GM12878 (cell line): ENCODE measurements around the gene MBLAC2. TPM values are rescaled to one million over a fixed set of nuclear protein-coding genes. Genes with fewer than 3 reads are reported as not detected.

ENCODE experiments used
- ATAC-seq: fragments of 200-7000 bp; cut with Tn5 transposase; 3 replicates; pipeline ENCODE4 v1.9.1; 2020; ENCODE audit warnings: mild to moderate bottlenecking, moderate library complexity
- BruUV-seq: library from RNA; stranded (reverse); fragments of 400-500 nt; replicated peaks from 2 replicates; lab custom pipeline; 2021; lab: Mats Ljungman, UMichigan
- CTCF ChIA-PET: fragments of 300-600 bp; sonication (Branson Sonifier 250); formaldehyde crosslinking; extraction: SDS; loops from one replicate; lab custom pipeline; 2021; ENCODE audit warnings: inconsistent platforms; lab: Yijun Ruan, JAX
- POLR2A ChIA-PET: fragments of 350-600 bp; formaldehyde crosslinking; extraction: SDS; loops from one replicate; lab custom pipeline; 2021; ENCODE audit warnings: inconsistent platforms; lab: Charles Lee
- RAD21 ChIA-PET: fragments of 300-600 bp; sonication (Branson Sonifier 250); formaldehyde crosslinking; loops from one replicate; lab custom pipeline; 2023; ENCODE audit warnings: antibody characterized with exemption; ENCODE audit not compliant: unreplicated experiment; lab: Charles Lee
- SMC1A ChIA-PET: fragments of 300-600 bp; sonication (Branson Sonifier 250); formaldehyde crosslinking; loops from one replicate; lab custom pipeline; 2023; ENCODE audit not compliant: unreplicated experiment, uncharacterized antibody; lab: Charles Lee
- DNase-seq: peaks from one replicate; pipeline ENCODE4 v3.0.0-alpha.2; 2011; ENCODE audit warnings: low read depth, low spot score
- FAIRE-seq: peaks from 3 replicates; lab custom pipeline; 2011; peaks lifted over from hg19 to GRCh38; lab: Jason Lieb, UNC
- H2AFZ ChIP-seq: 2 replicates; pipeline ENCODE4 v1.6.0; 2011; ENCODE audit warnings: low read depth, low read length, control low read depth; ENCODE audit not compliant: control insufficient read depth
- H3K27ac ChIP-seq: 2 replicates; pipeline ENCODE4 v1.5.1; 2011; ENCODE audit warnings: control low read depth; ENCODE audit not compliant: control insufficient read depth, insufficient read depth
- H3K27me3 ChIP-seq, 2 experiments: replicated peaks in 1 of 2; 2 replicates each; pipeline versions ENCODE4 v1.6.0 to v1.6.1; 2011; ENCODE audit warnings: low read length in 1 of 2; ENCODE audit not compliant: control insufficient read depth in 2 of 2, insufficient read depth in 2 of 2
- H3K36me3 ChIP-seq, 2 experiments: 2 replicates each; pipeline ENCODE4 v1.5.1; 2011; ENCODE audit warnings: low read length in 1 of 2; ENCODE audit not compliant: control insufficient read depth in 2 of 2, insufficient read depth in 2 of 2
- H3K4me1 ChIP-seq: 2 replicates; pipeline ENCODE4 v1.6.1; 2011; ENCODE audit warnings: mild to moderate bottlenecking, low read length, moderate library complexity, mixed read lengths; ENCODE audit not compliant: control insufficient read depth, insufficient read depth
- H3K4me2 ChIP-seq: 2 replicates; pipeline ENCODE4 v1.6.0; 2011; ENCODE audit warnings: control low read depth; ENCODE audit not compliant: control insufficient read depth, insufficient read depth
- H3K4me3 ChIP-seq: fragments of 200-600 bp; sonication (generic); 2 replicates; pipeline ENCODE4 v1.5.1; 2016
- H3K79me2 ChIP-seq: 2 replicates; pipeline ENCODE4 v1.6.0; 2011; ENCODE audit warnings: low read length; ENCODE audit not compliant: control insufficient read depth, insufficient read depth
- H3K9ac ChIP-seq: 2 replicates; pipeline ENCODE4 v1.8.0; 2011; ENCODE audit warnings: low read length, control low read depth, mixed read lengths; ENCODE audit not compliant: control insufficient read depth, insufficient read depth
- H3K9me3 ChIP-seq: replicated peaks from 3 replicates; pipeline ENCODE4 v1.5.1; 2011; ENCODE audit warnings: mild to moderate bottlenecking, low read length; ENCODE audit not compliant: control insufficient read depth, insufficient read depth
- H4K20me1 ChIP-seq: 2 replicates; pipeline ENCODE4 v1.6.0; 2011; ENCODE audit not compliant: control insufficient read depth, insufficient read depth
- ASH2L ChIP-seq: fragments of 300-600, 200-600 bp; sonication (generic); IDR thresholded peaks from 2 replicates; pipeline ENCODE4 v1.6.1; 2017; ENCODE audit warnings: low read depth, mild to moderate bottlenecking, borderline replicate concordance
- BACH1 ChIP-seq: fragments of 450-650 bp; IDR thresholded peaks from 2 replicates; pipeline ENCODE4 v1.6.1; 2017; ENCODE audit warnings: mild to moderate bottlenecking, borderline replicate concordance
- ETV6 ChIP-seq, 2 experiments: fragments of 450-650 bp in 1 of 2; IDR thresholded peaks in 1 of 2; conservative IDR thresholded peaks in 1 of 2; 2 replicates each; pipeline ENCODE4 v1.6.1; 2014; ENCODE audit warnings: antibody characterized with exemption in 1 of 2, borderline replicate concordance in 1 of 2, low read depth in 1 of 2, mild to moderate bottlenecking in 1 of 2, moderate library complexity in 1 of 2
- LARP7 ChIP-seq: fragments of 450-650 bp; IDR thresholded peaks from 2 replicates; pipeline ENCODE4 v1.6.1; 2017; ENCODE audit warnings: mild to moderate bottlenecking
- NFIC ChIP-seq: IDR thresholded peaks from 2 replicates; pipeline ENCODE4 v1.6.1; 2012; ENCODE audit warnings: low read depth, mild to moderate bottlenecking, inconsistent platforms, low read length, moderate library complexity
- NRF1 ChIP-seq: conservative IDR thresholded peaks from 2 replicates; pipeline ENCODE4 v1.6.1; 2011; ENCODE audit warnings: mild to moderate bottlenecking, low read depth, low read length, improper control_type of control experiment
- POU2F2 ChIP-seq: IDR thresholded peaks from 3 replicates; pipeline ENCODE4 v1.6.1; 2011; ENCODE audit warnings: low read depth, mild to moderate bottlenecking, low read length, borderline replicate concordance
- ZNF207 ChIP-seq: fragments of 450-650 bp; IDR thresholded peaks from 2 replicates; pipeline ENCODE4 v1.6.1; 2014; ENCODE audit warnings: antibody characterized with exemption, mild to moderate bottlenecking, borderline replicate concordance
- ZNF274 ChIP-seq: IDR thresholded peaks from one replicate; pipeline ENCODE4 v1.8.0; 2011; ENCODE audit not compliant: insufficient read length, insufficient read depth
- WGBS: methylation state at CpG from one replicate; pipeline ENCODE4 v1.1.6; 2016; ENCODE audit warnings: low lambda C conversion rate; ENCODE audit not compliant: insufficient replicate concordance, insufficient coverage; ENCODE audit errors: missing lambda C conversion rate; 5-methylcytosine and 5-hydroxymethylcytosine counted together
- in situ Hi-C: fragments of 300-500 bp; cut with MboI; formaldehyde crosslinking; loops from 9 replicates; pipeline ENCODE4 v1.14.3; 2018; ENCODE audit warnings: mixed read lengths
- intact Hi-C: fragments of 100-400 bp; cut with micrococcal nuclease; formaldehyde crosslinking; loops from one replicate; pipeline ENCODE4 v1.14.2; 2022; ENCODE audit not compliant: unreplicated experiment
- polyA plus RNA-seq, 11 experiments: library from polyadenylated mRNA; depleted of rRNA in 4 of 11; unstranded in 6 of 11; stranded (reverse) in 5 of 11; fragments of >200 nt; fragmentation: Nextera tagmentation in 4 of 11; fragmentation: Illumina TruSeq in 1 of 11; extraction: Ambion mirVana in 4 of 11; extraction: Trizol in 1 of 11; gene quantifications; 1 replicate in 1 of 11; 2 replicates in 10 of 11; pipeline versions ENCODE4 v1.2.1 to v1.2.3, GENCODE V29; 2011 to 2016; ENCODE audit warnings: inconsistent platforms in 2 of 11, missing spikeins in 2 of 11, low read depth in 1 of 11
- total RNA-seq, 4 experiments: library from RNA; depleted of rRNA in 3 of 4; stranded (reverse); fragments of >200 nt in 3 of 4; fragmentation: Illumina TruSeq in 1 of 4; extraction: Trizol in 1 of 4; gene quantifications; 2 replicates each; pipeline versions ENCODE4 v1.2.1 to v1.2.3, GENCODE V29; 2013 to 2021
- TF ChIP-seq, protein P1 (sequence below): IDR thresholded peaks from 2 replicates; pipeline ENCODE4 v1.6.1; 2011; ENCODE audit warnings: low read depth, low read length, improper control_type of control experiment, borderline replicate concordance
- TF ChIP-seq, protein P2 (sequence below): fragments of 450-650 bp; IDR thresholded peaks from 2 replicates; pipeline ENCODE4 v1.6.1; 2017; ENCODE audit warnings: low read depth, mild to moderate bottlenecking, moderate library complexity
- TF ChIP-seq, protein P3 (sequence below): IDR thresholded peaks from 2 replicates; pipeline ENCODE4 v1.6.1; 2011; ENCODE audit warnings: mild to moderate bottlenecking, low read depth, low read length, moderate library complexity; ENCODE audit not compliant: insufficient replicate concordance

Gene MBLAC2
- total and polyA plus RNA-seq, 10 of the 15 experiments (the other 5 are each of a cell fraction or from before 2014, with no cell fraction given): 2.0 to 10.5 (median 7.1) TPM

DNA sequence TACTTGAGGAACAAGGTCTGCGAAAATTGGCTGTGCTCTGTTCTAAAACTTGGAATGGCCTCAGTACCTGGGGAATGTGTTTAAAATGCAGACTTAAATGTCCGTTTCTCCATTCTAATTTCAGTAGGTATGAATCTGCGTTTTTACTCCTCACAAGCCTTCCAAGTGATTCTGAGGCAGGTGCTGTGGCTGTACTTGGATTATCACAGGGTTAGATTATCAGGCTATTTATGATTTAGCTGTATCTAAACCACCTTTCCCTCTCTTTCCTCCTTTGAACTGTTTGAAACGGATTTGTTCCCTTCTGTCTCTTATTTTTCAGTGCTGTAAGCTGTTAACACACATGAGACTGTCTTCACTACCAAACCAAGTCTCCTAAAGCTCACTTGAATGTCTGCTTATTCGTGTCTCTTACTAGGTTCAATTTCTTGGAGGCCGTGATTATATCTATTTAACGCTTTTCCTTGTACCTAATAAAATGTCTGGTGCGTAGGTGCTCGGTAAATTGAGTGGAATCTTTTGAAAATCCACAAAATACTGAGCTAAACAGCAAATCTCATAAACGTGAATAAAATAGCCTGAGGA lies 64.3 kb downstream of the MBLAC2 start (continued):
- TF ChIP-seq LARP7 (0 out of 2 replicates have a peak, but pooled peaks have one; percentile 38), ZNF207 (peak; percentile 64; the same call in 1 of the 2 replicates), BACH1 (no peak)
- TF ChIP-seq, protein P1, sequence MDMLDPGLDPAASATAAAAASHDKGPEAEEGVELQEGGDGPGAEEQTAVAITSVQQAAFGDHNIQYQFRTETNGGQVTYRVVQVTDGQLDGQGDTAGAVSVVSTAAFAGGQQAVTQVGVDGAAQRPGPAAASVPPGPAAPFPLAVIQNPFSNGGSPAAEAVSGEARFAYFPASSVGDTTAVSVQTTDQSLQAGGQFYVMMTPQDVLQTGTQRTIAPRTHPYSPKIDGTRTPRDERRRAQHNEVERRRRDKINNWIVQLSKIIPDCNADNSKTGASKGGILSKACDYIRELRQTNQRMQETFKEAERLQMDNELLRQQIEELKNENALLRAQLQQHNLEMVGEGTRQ: no peak
- TF ChIP-seq, protein P2, sequence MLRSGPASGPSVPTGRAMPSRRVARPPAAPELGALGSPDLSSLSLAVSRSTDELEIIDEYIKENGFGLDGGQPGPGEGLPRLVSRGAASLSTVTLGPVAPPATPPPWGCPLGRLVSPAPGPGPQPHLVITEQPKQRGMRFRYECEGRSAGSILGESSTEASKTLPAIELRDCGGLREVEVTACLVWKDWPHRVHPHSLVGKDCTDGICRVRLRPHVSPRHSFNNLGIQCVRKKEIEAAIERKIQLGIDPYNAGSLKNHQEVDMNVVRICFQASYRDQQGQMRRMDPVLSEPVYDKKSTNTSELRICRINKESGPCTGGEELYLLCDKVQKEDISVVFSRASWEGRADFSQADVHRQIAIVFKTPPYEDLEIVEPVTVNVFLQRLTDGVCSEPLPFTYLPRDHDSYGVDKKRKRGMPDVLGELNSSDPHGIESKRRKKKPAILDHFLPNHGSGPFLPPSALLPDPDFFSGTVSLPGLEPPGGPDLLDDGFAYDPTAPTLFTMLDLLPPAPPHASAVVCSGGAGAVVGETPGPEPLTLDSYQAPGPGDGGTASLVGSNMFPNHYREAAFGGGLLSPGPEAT: no peak; the same call in none of the 2 replicates

DNA sequence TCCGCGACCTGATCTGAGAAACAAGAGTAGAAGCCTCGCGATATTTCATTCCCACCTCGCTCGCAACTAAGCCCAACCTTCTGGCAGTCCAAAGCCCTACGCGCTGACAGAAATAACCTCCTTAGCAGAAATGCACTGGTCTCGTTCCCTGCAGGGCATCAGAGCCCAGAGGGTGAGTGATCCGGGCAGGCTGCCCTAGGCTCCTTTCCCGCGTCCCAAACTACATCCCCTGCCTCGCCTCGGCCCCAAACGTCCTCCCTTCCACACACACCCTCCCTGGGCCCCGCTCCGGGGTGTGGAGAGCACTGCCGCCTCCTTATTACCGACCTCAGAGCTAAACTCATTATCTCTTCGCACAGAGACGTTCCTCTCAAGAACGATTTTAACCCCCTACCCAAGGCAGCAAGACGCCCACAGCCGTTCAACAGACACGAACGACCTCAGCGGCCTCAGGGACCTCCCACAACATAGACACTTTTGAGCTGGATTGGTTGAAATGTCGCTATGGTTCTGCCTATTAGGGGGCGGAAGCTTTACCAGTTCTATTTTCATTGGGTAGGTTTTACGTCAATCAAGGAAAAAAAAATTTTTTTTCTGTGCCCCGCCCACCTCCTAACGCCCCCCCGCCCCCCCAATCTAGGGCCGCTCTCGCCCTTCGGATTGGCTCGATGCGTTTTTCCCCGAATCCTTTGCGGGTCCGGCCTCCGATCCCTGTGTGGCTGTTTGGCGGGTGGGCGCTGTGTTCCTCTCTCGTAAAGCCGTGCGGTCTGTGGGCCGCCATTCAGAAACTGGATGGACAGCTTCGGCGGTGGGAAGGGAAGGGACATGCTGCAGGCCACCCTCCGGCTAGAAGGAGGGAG lies 65.0 kb downstream of the MBLAC2 start, which contains the start of gene CETN3:
CETN3 (minus strand) TSS at position 439 of the 860 bp plus-strand sequence; CDS start at position 344, 95 bp downstream.
- peak; percentile 99 for FAIRE-seq
- WGBS: 1% methylated on average over 51 of the region's 51 CpGs
- TF ChIP-seq ASH2L (no peak), ZNF274 (no peak), POU2F2 (peak; percentile 70; the same call in 2 of the 3 replicates), NRF1 (no peak), ETV6 (conservative IDR thresholded peaks at IDR 0.05 in 1 of 2, IDR thresholded peaks at IDR 0.05 in 1 of 2; ENCODE audit: borderline replicate concordance in 1 of 2, low read depth in 1 of 2) (no peak), NFIC (no peak), BACH1 (peak; percentile 53; the same call in 1 of the 2 replicates)
- TF ChIP-seq, protein P3, sequence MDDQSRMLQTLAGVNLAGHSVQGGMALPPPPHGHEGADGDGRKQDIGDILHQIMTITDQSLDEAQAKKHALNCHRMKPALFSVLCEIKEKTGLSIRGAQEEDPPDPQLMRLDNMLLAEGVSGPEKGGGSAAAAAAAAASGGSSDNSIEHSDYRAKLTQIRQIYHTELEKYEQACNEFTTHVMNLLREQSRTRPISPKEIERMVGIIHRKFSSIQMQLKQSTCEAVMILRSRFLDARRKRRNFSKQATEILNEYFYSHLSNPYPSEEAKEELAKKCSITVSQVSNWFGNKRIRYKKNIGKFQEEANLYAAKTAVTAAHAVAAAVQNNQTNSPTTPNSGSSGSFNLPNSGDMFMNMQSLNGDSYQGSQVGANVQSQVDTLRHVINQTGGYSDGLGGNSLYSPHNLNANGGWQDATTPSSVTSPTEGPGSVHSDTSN: peak; percentile 82

More for the DNA sequence above, 65.0 kb downstream of the MBLAC2 start, which contains the start of gene CETN3:
- Histone ChIP-seq H2AFZ (peak within 1 kb of the TSS; percentile 98), H3K36me3 (no peaks in the 10 kb centered on the region), H3K4me1 (no peaks in the 10 kb centered on the region), H3K27me3 (no peaks in the 10 kb centered on the region), H3K9me3 (no peaks in the 10 kb centered on the region), H4K20me1 (no peaks in the 10 kb centered on the region), H3K4me2 (peak within 1 kb of the TSS; percentile 76), H3K4me3 (peak within 1 kb of the TSS; percentile 89), H3K79me2 (peaks cover 31% of the 10 kb centered on the region), H3K9ac (peak within 1 kb of the TSS; percentile 99), H3K27ac (peak within 1 kb of the TSS; percentile 97)
- intact Hi-C loops: loop anchor here (1.0 to 5.0 kb wide), 3 partner anchors 65 to 120 kb away; partner anchors contain the start of genes LYSMD3, MBLAC2 and POLR3G
- in situ Hi-C loops: no loop called here
- CTCF ChIA-PET: interaction anchor here (0.7 to 2.1 kb wide), 9 partner anchors 14 to 1682 kb away, joined by 3 to 6 read pairs (median 4); partner anchors contain the start of genes LYSMD3, MBLAC2 and POLR3G
- SMC1A ChIA-PET: interaction anchor here (0.6 to 2.9 kb wide), 12 partner anchors 9 to 121 kb away, joined by 3 to 16 read pairs (median 4); no protein-coding TSS in a partner anchor
- DNase-seq (peak; percentile 88), ATAC-seq (peak; percentile 94)
- no TSS peak for BruUV-seq
- POLR2A ChIA-PET: interaction anchor here (0.6 to 3.5 kb wide), 9 partner anchors 10 to 908 kb away, joined by 3 to 21 read pairs (median 3); partner anchors contain the start of genes LYSMD3, MBLAC2 and POLR3G
- RAD21 ChIA-PET: interaction anchor here (0.6 to 2.7 kb wide), 10 partner anchors 9 to 1016 kb away, joined by 3 to 27 read pairs (median 4); partner anchors contain the start of genes LYSMD3, MBLAC2 and POLR3G
